Prostate gland (tissue), 2 donors: Measurements from ENCODE around the gene ANGPTL8. TPM values are rescaled to one million over a fixed set of nuclear protein-coding genes. Genes with fewer than 3 reads are reported as not detected.

Source experiments
- DNase-seq: peaks from one replicate; pipeline ENCODE4 v3.0.0-alpha.2; 2019; ENCODE audit warnings: low spot score
- H3K27ac ChIP-seq, 2 donors: fragments of 200-600 bp; sonication (generic); 2 replicates each; pipeline ENCODE4 v1.5.1; 2017 to 2019
- H3K27me3 ChIP-seq: fragments of 200-600 bp; sonication (generic); replicated peaks from 2 replicates; pipeline ENCODE4 v1.5.1; 2019; ENCODE audit not compliant: insufficient read depth
- H3K36me3 ChIP-seq, 2 donors: fragments of 200-600 bp; sonication (generic); 1 replicate in 1 of 2; 2 replicates in 1 of 2; pipeline versions ENCODE4 v1.5.1 to v1.8.1; 2017 to 2019
- H3K4me1 ChIP-seq: fragments of 200-600 bp; sonication (generic); replicated peaks from 2 replicates; pipeline ENCODE4 v1.5.1; 2019
- H3K4me3 ChIP-seq, 2 donors: fragments of 200-600 bp; sonication (generic); 2 replicates each; pipeline ENCODE4 v1.5.1; 2017 to 2019
- H3K9me3 ChIP-seq: fragments of 200-600 bp; sonication (generic); 2 replicates; pipeline ENCODE4 v1.5.1; 2017
- CTCF ChIP-seq, 4 experiments: fragments of 200-600 bp in 2 of 4; fragments of 450-650 bp in 2 of 4; sonication (generic) in 2 of 4; IDR thresholded peaks; 1 replicate in 3 of 4; 2 replicates in 1 of 4; pipeline ENCODE4 v1.5.1; 2016 to 2019; ENCODE audit warnings: antibody characterized with exemption in 4 of 4, mild to moderate bottlenecking in 2 of 4, moderate library complexity in 2 of 4
- POLR2A ChIP-seq: fragments of 450-650 bp; IDR thresholded peaks from one replicate; pipeline ENCODE4 v1.6.1; 2016; ENCODE audit warnings: antibody characterized with exemption, mild to moderate bottlenecking
- POLR2AphosphoS5 ChIP-seq: sonication (generic); formaldehyde crosslinking; IDR thresholded peaks from one replicate; pipeline ENCODE4 v1.6.1; 2017; ENCODE audit warnings: antibody characterized with exemption
- WGBS: methylation state at CpG from one replicate; pipeline ENCODE4 v1.1.5; 2018; 5-methylcytosine and 5-hydroxymethylcytosine counted together
- intact Hi-C: fragments of 100-400 bp; cut with DNase I; formaldehyde crosslinking; loops from one replicate; pipeline ENCODE4 v1.14.2; 2022
- total RNA-seq, 2 donors: library from RNA; depleted of rRNA; stranded (reverse); fragments of >200 nt; gene quantifications; one replicate each; pipeline ENCODE4 v1.1.0, GENCODE V29; 2016

ANGPTL8 gene
- total RNA-seq, 2 donors from 2014 or later = not detected

GRCh38 chr19:11244846-11245589 is 5.6 kb downstream of the ANGPTL8 start:
- no peak overlapping the region for H3K27ac ChIP-seq
- H3K27me3 ChIP-seq = no peaks in the 10 kb centered on the region
- H3K4me3 ChIP-seq = no peak overlapping the region
- DNase-seq = no peak
- WGBS = 92% methylated on average over 5 of the region's 5 CpGs
- no peaks in the 10 kb centered on the region for H3K9me3 ChIP-seq
- intact Hi-C loops = no loop called here
- no peak for TF ChIP-seq POLR2A
- no peak for TF ChIP-seq POLR2AphosphoS5
- TF ChIP-seq CTCF (IDR thresholded peaks at IDR 0.05) = no peak
- no peaks in the 10 kb centered on the region for H3K36me3 ChIP-seq
- H3K4me1 ChIP-seq = no peaks in the 10 kb centered on the region

GRCh38 chr19:11246941-11247340 is 7.5 kb downstream of the ANGPTL8 start:
- 94% methylated on average over 11 of the region's 11 CpGs for WGBS

GRCh38 chr19:11247391-11247790 is 8.0 kb downstream of the ANGPTL8 start:
- 80% methylated on average over 10 of the region's 10 CpGs for WGBS
- intact Hi-C loops = no loop called here
- H3K27ac ChIP-seq = no peak overlapping the region

More at GRCh38 chr19:11246941-11247340, 7.5 kb downstream of the ANGPTL8 start:
- no peaks in the 10 kb centered on the region for H3K9me3 ChIP-seq
- H3K27ac ChIP-seq = no peak overlapping the region
- H3K36me3 ChIP-seq = peaks cover 0 to 6% of the 10 kb centered on the region in 2 donors
- no peak for DNase-seq
- intact Hi-C loops = no loop called here
- H3K4me1 ChIP-seq = no peaks in the 10 kb centered on the region
- TF ChIP-seq POLR2A (no peak), CTCF (IDR thresholded peaks at IDR 0.05) (no peak), POLR2AphosphoS5 (no peak)
- no peak overlapping the region for H3K4me3 ChIP-seq
- no peaks in the 10 kb centered on the region for H3K27me3 ChIP-seq

GRCh38 chr19:11247934-11248333 is 8.5 kb downstream of the ANGPTL8 start:
- intact Hi-C loops = no loop called here
- Histone ChIP-seq H3K4me3 (no peak overlapping the region), H3K4me1 (no peaks in the 10 kb centered on the region), H3K27me3 (no peaks in the 10 kb centered on the region), H3K9me3 (no peaks in the 10 kb centered on the region), H3K27ac (no peak overlapping the region), H3K36me3 (peaks cover 0 to 6% of the 10 kb centered on the region in 2 donors)
- DNase-seq = no peak
- TF ChIP-seq POLR2AphosphoS5 (no peak), POLR2A (no peak), CTCF (IDR thresholded peaks at IDR 0.05) (no peak)
- 87% methylated on average over 14 of the region's 14 CpGs for WGBS

More at GRCh38 chr19:11247391-11247790, 8.0 kb downstream of the ANGPTL8 start:
- Histone ChIP-seq H3K27me3 (no peaks in the 10 kb centered on the region), H3K36me3 (peaks cover 0 to 6% of the 10 kb centered on the region in 2 donors), H3K4me1 (no peaks in the 10 kb centered on the region), H3K4me3 (no peak overlapping the region), H3K9me3 (no peaks in the 10 kb centered on the region)
- DNase-seq = no peak
- TF ChIP-seq CTCF (IDR thresholded peaks at IDR 0.05) (no peak), POLR2AphosphoS5 (no peak), POLR2A (no peak)

- Histone ChIP-seq H3K27me3 (no peaks in the 10 kb centered on the region), H3K36me3 (peaks cover 0 to 6% of the 10 kb centered on the region in 2 donors), H3K4me3 (no peak overlapping the region), H3K9me3 (no peaks in the 10 kb centered on the region), H3K27ac (no peak overlapping the region), H3K4me1 (no peaks in the 10 kb centered on the region)
- no peak for DNase-seq
- TF ChIP-seq CTCF (IDR thresholded peaks at IDR 0.05) = no peak
- no peak for TF ChIP-seq POLR2A
- no peak for TF ChIP-seq POLR2AphosphoS5
- WGBS = 94% methylated on average over 2 of the region's 2 CpGs
- intact Hi-C loops = no loop called here
Observed at GRCh38 chr19:11248852-11249251, 9.4 kb downstream of the ANGPTL8 start.
